ENCODE measurements around the gene FASTKD3. TPM values are rescaled to one million over a fixed set of nuclear protein-coding genes. Genes with fewer than 3 reads are reported as not detected.

Gene FASTKD3
- total RNA-seq, 2 experiments from 2014 or later = 10.8 to 13.8 TPM

DNA sequence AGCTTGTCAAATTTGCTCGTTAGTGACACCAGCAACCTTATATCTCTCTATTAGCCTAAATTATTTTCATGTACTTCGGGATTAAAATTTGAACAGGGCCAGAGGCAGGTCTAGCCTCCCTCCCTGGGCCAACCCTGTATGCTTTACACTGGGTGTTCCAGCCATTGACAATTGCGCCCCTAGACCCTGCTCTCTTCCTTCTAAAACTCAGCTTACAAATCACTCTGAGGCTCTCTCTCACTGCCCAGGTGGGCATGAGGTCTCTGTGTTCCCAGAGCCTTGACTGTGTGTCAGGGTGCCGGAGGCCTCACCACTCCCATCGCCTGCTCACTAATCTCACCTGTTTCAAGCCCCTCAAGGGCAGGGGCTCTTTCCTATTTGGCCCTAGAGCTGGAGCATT is 11.5 kb downstream of the FASTKD3 start:
- POLR2A ChIA-PET = interaction anchor here (2.3 kb wide), 1 partner anchor 12 kb away, joined by 11 read pairs; the partner anchor contains the start of genes FASTKD3 and MTRR
- no peak overlapping the region for H3K27ac Mint-ChIP-seq
- peaks cover 2% of the 10 kb centered on the region for H3K27me3 Mint-ChIP-seq (ENCODE audit: low read depth)
- no peak overlapping the region for H3K4me3 Mint-ChIP-seq
- CTCF ChIA-PET = interaction anchor here (0.6 to 2.5 kb wide), 10 partner anchors 10 to 1091 kb away, joined by 3 to 19 read pairs (median 5); partner anchors contain the start of genes FASTKD3 and MTRR
- peaks cover 24% of the 10 kb centered on the region for H3K36me3 Mint-ChIP-seq (ENCODE audit: low read depth)
- DNase-seq (no peak), ATAC-seq (no peak)
- H3K4me1 Mint-ChIP-seq (ENCODE audit: low read depth) = peaks cover 22% of the 10 kb centered on the region
- no peaks in the 10 kb centered on the region for H3K9me3 Mint-ChIP-seq (ENCODE audit: insufficient read depth)

DNA sequence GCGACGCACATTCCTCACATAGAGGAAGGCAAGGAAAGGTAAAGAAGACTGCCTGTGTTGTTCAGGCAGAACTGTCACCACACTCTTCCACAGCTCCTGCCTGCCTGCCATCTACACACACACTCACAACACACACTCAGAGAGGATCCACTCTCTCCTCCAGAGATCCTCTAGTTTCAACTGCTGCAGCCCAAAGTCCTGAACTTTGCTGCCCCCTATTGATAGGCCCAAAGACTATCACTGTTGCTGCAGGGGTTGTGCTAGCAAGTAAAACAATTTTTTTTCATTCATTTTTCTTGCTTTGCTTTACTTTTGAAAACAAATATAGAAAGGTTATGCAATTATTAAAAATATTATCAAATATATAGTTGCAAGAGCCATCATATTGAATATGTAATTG is 12.0 kb downstream of the FASTKD3 start:
- peaks cover 2% of the 10 kb centered on the region for H3K27me3 Mint-ChIP-seq (ENCODE audit: low read depth)
- H3K4me1 Mint-ChIP-seq (ENCODE audit: low read depth) = peaks cover 27% of the 10 kb centered on the region
- ATAC-seq (peak; percentile 69), DNase-seq (peak; percentile 54)
- peaks cover 22% of the 10 kb centered on the region for H3K36me3 Mint-ChIP-seq (ENCODE audit: low read depth)
- H3K9me3 Mint-ChIP-seq (ENCODE audit: insufficient read depth) = no peaks in the 10 kb centered on the region
- POLR2A ChIA-PET = interaction anchor here (2.3 kb wide), 1 partner anchor 12 kb away, joined by 11 read pairs; the partner anchor contains the start of genes FASTKD3 and MTRR
- no peak overlapping the region for H3K27ac Mint-ChIP-seq
- H3K4me3 Mint-ChIP-seq = no peak overlapping the region
- CTCF ChIA-PET = interaction anchor here (0.6 to 2.5 kb wide), 6 partner anchors 11 to 1037 kb away, joined by 3 to 19 read pairs (median 6); partner anchors contain the start of genes FASTKD3 and MTRR

DNA sequence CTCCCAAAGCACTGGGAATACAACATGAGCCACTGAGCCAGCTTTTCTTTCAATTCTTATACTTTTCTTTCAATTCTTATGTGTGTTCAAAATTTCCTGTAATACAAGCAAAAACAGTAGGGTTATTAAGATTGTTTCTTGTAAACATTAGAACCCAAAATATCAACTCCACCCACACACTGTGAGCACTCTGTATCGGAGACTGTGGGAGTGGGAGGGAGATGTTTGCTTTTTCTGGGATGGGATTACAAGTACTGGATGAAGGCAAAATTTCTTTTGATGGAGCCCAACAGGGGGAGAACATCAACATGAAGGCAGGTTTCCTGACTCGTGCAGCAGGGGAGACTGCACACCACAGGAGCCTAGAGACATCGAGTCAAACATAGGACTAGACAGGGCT is 13.2 kb downstream of the FASTKD3 start:
- DNase-seq (no peak), ATAC-seq (no peak)
- peaks cover 5% of the 10 kb centered on the region for H3K27me3 Mint-ChIP-seq (ENCODE audit: low read depth)
- H3K27ac Mint-ChIP-seq = no peak overlapping the region
- H3K36me3 Mint-ChIP-seq (ENCODE audit: low read depth) = peaks cover 19% of the 10 kb centered on the region
- H3K9me3 Mint-ChIP-seq (ENCODE audit: insufficient read depth) = no peaks in the 10 kb centered on the region
- peaks cover 35% of the 10 kb centered on the region for H3K4me1 Mint-ChIP-seq (ENCODE audit: low read depth)
- ChIA-PET CTCF (interaction anchor here (1.2 to 1.3 kb wide), 3 partner anchors 21 to 1036 kb away, joined by 3 read pairs; no protein-coding TSS in a partner anchor), POLR2A (no interaction called here)
- H3K4me3 Mint-ChIP-seq = no peak overlapping the region

DNA sequence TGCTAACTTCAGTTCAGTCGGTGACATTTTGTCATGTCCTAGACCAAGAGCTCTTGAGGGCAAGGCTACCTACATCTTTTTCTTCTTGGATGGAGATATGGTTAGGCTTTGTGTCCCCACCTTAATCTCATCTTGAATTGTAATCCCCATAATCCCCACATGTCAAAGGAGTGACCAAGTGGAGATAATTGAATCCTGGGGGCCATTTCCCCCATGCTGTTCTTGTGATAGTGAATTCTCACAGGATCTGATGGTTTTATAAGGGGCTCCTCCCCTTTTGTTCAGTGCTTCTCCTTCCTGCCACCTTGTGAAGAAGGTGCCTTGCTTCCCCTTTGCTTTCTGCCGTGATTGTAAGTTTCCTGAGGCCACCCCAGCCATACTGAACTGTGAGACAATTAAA is 15.8 kb downstream of the FASTKD3 start:
- POLR2A ChIA-PET = no interaction called here
- H3K36me3 Mint-ChIP-seq (ENCODE audit: low read depth) = peaks cover 5% of the 10 kb centered on the region
- ATAC-seq (no peak), DNase-seq (no peak)
- CTCF ChIA-PET = no interaction called here
- peaks cover 22% of the 10 kb centered on the region for H3K27me3 Mint-ChIP-seq (ENCODE audit: low read depth)
- H3K4me3 Mint-ChIP-seq = no peak overlapping the region
- H3K9me3 Mint-ChIP-seq (ENCODE audit: insufficient read depth) = no peaks in the 10 kb centered on the region
- peaks cover 27% of the 10 kb centered on the region for H3K4me1 Mint-ChIP-seq (ENCODE audit: low read depth)
- no peak overlapping the region for H3K27ac Mint-ChIP-seq

DNA sequence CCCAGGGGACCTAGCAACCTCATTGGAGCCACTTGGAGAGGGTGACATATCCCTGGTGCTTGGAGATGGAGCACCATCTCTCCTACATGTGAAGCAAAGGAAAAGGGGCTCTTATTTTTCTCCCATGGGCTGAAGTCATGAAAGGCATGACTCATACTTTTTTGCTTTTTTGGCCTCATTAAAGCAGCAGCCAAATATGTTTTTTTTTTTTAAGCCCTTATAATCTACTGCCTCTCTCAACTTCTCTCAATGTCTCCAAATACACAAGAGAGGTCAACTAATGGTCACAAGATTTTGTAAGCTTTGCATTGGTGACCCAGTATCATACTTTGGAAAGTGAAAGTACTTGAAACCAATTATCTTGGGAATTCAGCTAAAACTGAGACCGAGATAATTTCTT is 16.3 kb downstream of the FASTKD3 start:
- Mint-ChIP-seq H3K27me3 (ENCODE audit: low read depth) (peaks cover 24% of the 10 kb centered on the region), H3K4me3 (no peak overlapping the region), H3K36me3 (ENCODE audit: low read depth) (peaks cover 3% of the 10 kb centered on the region), H3K27ac (no peak overlapping the region), H3K4me1 (ENCODE audit: low read depth) (peaks cover 23% of the 10 kb centered on the region), H3K9me3 (ENCODE audit: insufficient read depth) (no peaks in the 10 kb centered on the region)
- no peak for DNase-seq
- ATAC-seq = no peak
- ChIA-PET CTCF (no interaction called here), POLR2A (no interaction called here)

DNA sequence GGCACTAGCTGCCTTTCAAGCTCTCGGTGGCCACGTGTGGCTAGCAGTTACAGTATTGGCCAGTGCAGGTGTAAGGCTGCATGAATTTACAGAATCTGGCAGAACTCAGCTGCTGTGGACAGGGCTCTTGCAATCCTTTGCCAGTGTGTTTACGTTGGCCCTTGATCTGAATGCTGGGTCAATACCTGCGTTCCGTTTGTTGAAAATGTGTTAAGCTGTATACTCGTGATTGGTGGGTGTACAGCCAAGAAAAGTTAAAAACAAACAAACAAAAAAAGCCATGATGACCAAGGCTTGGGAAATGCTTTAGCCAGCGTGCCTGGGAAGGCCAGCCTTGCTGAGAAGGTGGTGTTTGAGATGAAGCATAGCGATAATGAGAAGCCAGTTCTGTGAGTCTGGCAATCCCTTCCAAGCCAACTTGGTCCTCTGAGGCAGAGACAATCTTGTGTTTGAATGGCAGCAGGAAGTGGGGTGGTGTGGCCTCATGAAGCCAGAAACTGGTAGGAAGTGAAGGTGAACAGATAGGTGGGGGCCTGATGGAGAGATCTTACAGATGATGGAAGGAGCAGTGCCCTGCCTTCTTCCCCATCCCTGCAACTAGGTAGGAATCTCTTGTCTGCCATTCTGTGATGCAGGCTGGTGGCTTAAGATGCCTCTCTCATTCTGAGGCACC is 17.1 kb downstream of the FASTKD3 start:
- POLR2A ChIA-PET = no interaction called here
- Mint-ChIP-seq H3K27ac (no peak overlapping the region), H3K27me3 (ENCODE audit: low read depth) (peaks cover 24% of the 10 kb centered on the region), H3K9me3 (ENCODE audit: insufficient read depth) (no peaks in the 10 kb centered on the region), H3K4me3 (peak overlapping the region; percentile 3), H3K4me1 (ENCODE audit: low read depth) (peaks cover 19% of the 10 kb centered on the region), H3K36me3 (ENCODE audit: low read depth) (peaks cover 1% of the 10 kb centered on the region)
- ATAC-seq = peak; percentile 37
- DNase-seq = peak; percentile 52
- CTCF ChIA-PET = no interaction called here

DNA sequence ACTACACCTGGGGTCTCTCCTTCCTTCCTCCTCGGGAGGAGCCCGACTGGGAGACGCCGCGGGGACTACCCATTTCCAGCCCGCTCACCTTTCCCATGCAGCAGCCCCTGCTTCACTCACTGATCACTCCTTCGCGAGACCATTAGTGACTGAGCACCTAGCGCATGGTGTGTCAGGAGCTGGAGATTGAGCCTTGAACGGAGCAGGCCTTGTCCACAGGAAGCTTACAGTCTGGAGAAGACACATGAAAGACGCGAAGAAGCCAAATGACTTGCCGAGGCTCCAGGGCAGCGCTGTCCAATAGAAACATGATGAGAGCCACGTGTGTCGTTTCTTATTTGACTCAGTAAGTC is 17.6 kb downstream of the FASTKD3 start:
- peaks cover 1% of the 10 kb centered on the region for H3K36me3 Mint-ChIP-seq (ENCODE audit: low read depth)
- ATAC-seq (no peak), DNase-seq (no peak)
- H3K27me3 Mint-ChIP-seq (ENCODE audit: low read depth) = peaks cover 24% of the 10 kb centered on the region
- POLR2A ChIA-PET = no interaction called here
- H3K27ac Mint-ChIP-seq = no peak overlapping the region
- H3K4me1 Mint-ChIP-seq (ENCODE audit: low read depth) = peaks cover 19% of the 10 kb centered on the region
- no peaks in the 10 kb centered on the region for H3K9me3 Mint-ChIP-seq (ENCODE audit: insufficient read depth)
- CTCF ChIA-PET = no interaction called here
- H3K4me3 Mint-ChIP-seq = peak overlapping the region; percentile 60

DNA sequence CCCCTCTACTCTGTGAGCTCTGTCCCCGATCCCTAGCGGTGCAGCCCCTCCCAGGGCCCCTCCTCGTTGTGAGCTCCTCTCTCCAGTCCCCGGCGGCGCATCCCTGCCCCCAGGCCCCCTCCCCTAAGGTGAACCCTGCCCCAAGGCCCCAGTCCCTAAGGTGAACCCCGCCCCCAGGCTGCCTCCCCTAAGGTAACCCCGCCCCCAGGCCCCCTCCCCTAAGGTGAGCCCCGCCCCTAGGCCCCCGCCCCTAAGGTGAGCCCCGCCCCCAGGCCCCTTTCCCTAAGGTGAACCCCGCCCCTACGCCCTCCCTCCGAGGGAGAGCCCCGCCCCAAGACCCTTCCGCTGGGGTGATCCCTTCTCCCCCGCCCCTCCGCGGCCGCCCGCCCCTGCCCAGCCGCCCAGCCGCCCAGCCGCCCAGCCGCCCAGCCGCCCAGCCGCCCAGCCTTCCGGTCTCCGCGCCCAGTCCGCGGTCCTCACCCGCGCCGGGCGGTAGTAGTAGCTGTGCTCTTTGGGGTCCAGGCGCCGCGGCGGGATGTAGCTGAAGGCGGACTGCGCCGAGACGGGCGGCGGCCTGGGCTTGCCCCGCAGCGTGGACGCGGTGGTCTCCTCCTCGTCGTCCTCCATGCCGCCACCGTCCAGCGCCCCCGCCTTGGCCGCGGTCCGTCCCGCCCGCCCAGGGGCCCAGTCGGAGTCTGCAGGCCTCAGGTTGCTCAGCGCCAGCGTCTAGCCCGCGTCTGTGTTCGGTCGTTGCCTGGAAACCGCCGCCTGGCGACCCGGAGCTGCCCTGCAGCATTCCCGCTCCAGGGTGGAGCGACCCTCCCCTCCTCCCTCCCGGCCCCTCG is 18.2 kb downstream of the FASTKD3 start, which contains the start of gene CFAP90:
TSS of gene CFAP90 (minus strand) at position 739 of the 845 bp plus-strand sequence. CDS start at position 627, 112 bp downstream.
- Mint-ChIP-seq H3K27ac (no peak within 1 kb of the TSS), H3K4me3 (peak within 1 kb of the TSS; percentile 60), H3K9me3 (ENCODE audit: insufficient read depth) (no peaks in the 10 kb centered on the region), H3K36me3 (ENCODE audit: low read depth) (peaks cover 1% of the 10 kb centered on the region), H3K27me3 (ENCODE audit: low read depth) (peaks cover 24% of the 10 kb centered on the region), H3K4me1 (ENCODE audit: low read depth) (peaks cover 19% of the 10 kb centered on the region)
- ChIA-PET CTCF (no interaction called here), POLR2A (no interaction called here)
- DNase-seq = no peak
- peak; percentile 38 for ATAC-seq

DNA sequence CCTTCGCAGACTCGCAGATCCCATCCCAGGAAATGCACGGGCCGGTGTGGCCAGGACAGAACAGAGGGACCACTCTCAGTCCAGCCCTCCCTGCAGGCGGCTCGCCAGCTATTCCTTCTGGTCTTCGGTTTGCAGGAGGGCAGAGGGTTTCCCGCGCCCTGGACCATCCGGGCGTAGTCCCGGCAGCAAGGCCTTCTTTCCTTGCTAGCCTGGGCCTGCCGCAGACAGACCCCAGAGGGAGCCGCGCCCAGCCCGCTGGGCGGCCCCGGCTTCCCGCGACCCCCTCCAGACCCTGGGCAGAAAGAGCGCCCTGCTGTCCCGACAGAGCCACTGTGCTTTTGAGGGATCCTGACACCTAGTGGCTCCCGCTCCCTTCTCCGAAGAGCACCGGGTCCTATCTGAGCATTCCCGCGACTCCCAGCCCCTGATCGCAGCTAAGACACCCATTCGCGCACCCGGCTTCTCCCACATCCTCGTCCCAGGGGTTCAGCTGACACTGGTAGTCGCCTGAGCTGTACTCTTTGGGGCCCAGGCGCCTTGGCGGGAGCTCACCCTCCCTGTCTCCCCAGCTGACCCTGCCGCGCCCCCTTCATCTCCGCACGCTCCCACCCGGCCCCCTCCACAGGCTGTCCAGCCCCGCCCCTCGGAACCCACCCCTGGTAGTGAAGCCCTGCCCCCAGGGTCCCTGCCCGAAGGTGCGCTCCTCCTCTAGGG is 19.0 kb downstream of the FASTKD3 start:
- H3K4me3 Mint-ChIP-seq = peak overlapping the region; percentile 39
- peak; percentile 45 for ATAC-seq
- H3K36me3 Mint-ChIP-seq (ENCODE audit: low read depth) = peaks cover 1% of the 10 kb centered on the region
- CTCF ChIA-PET = no interaction called here
- H3K27ac Mint-ChIP-seq = no peak overlapping the region
- H3K4me1 Mint-ChIP-seq (ENCODE audit: low read depth) = peaks cover 19% of the 10 kb centered on the region
- H3K27me3 Mint-ChIP-seq (ENCODE audit: low read depth) = peaks cover 27% of the 10 kb centered on the region
- H3K9me3 Mint-ChIP-seq (ENCODE audit: insufficient read depth) = no peaks in the 10 kb centered on the region
- POLR2A ChIA-PET = no interaction called here
- no peak for DNase-seq

DNA sequence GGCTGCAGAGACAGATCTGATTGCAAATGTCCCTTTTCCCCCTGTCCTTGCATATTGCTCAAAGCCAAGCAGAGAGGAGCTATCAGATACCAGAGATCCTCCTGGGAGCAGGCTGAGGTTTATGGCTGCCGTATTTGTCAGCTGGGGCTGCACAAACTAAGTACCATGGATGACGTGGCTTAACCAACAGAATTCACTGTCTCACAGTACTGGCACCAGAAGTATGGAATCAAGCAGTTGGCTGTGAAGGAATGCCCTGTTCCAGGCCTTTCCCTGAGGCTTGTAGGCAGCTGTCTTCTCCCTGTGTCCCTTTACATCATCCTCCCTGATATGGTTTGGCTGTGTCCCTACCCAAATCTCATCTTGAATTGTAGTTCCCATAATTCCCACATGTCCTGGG is 20.5 kb downstream of the FASTKD3 start:
- Mint-ChIP-seq H3K9me3 (ENCODE audit: insufficient read depth) (no peaks in the 10 kb centered on the region), H3K4me1 (ENCODE audit: low read depth) (peaks cover 19% of the 10 kb centered on the region), H3K27me3 (ENCODE audit: low read depth) (peaks cover 39% of the 10 kb centered on the region), H3K27ac (no peak overlapping the region), H3K36me3 (ENCODE audit: low read depth) (peaks cover 1% of the 10 kb centered on the region), H3K4me3 (no peak overlapping the region)
- POLR2A ChIA-PET = no interaction called here
- DNase-seq (no peak), ATAC-seq (no peak)
- CTCF ChIA-PET = no interaction called here

DNA sequence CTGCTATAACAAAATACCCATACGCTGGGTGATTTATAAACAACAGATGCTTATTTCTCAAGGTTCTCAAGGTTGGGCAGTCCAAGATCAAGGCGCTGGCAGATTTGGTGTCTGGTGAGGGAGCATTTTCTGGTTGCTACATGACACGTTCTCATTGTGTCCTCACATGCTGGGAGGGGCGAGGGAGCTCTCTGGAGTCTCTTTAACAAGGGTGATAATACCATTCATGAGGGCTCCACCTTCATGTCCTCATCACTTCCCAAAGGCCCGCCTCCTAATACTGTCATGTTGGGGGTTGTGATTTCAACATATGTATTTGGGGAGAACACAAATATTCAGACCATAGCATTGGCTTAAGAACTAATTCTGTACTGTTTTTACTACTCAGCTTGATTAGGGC is 22.5 kb downstream of the FASTKD3 start:
- POLR2A ChIA-PET = no interaction called here
- ATAC-seq (no peak), DNase-seq (no peak)
- Mint-ChIP-seq H3K4me3 (no peak overlapping the region), H3K4me1 (ENCODE audit: low read depth) (peaks cover 5% of the 10 kb centered on the region), H3K36me3 (ENCODE audit: low read depth) (peaks cover 1% of the 10 kb centered on the region), H3K27me3 (ENCODE audit: low read depth) (peaks cover 41% of the 10 kb centered on the region), H3K9me3 (ENCODE audit: insufficient read depth) (no peaks in the 10 kb centered on the region), H3K27ac (no peak overlapping the region)
- CTCF ChIA-PET = interaction anchor here (0.9 kb wide), 1 partner anchor 11 kb away, joined by 3 read pairs; no protein-coding TSS in a partner anchor
